Activated CD8-positive, alpha-beta T cell treated with anti-CD3 and anti-CD28 coated beads for 36 hours (primary cell): ENCODE results near the gene UBE2L6. TPM values are rescaled to one million over a fixed set of nuclear protein-coding genes. Genes with fewer than 3 reads are reported as not detected.

Source experiments
- ATAC-seq: fragments of 200-7000 bp; cut with Tn5 transposase; one replicate; pipeline ENCODE4 v1.10.0; 2021; ENCODE audit warnings: mild to moderate bottlenecking, moderate library complexity
- CTCF ChIA-PET: fragments of 350-600 bp; sonication (Branson Sonifier 250); formaldehyde crosslinking; loops from one replicate; lab custom pipeline; 2021; ENCODE audit warnings: antibody characterized with exemption; lab: Charles Lee
- POLR2A ChIA-PET: fragments of 350-600 bp; sonication (Branson Sonifier 250); formaldehyde crosslinking; loops from one replicate; lab custom pipeline; 2021; ENCODE audit warnings: antibody characterized with exemption; lab: Charles Lee
- DNase-seq: peaks from one replicate; pipeline ENCODE4 v3.0.0-alpha.2; 2020
- H3K27ac Mint-ChIP-seq: one replicate; pipeline ENCODE4 v1.8.0; 2021; ENCODE audit warnings: mild to moderate bottlenecking, mixed read lengths
- H3K27me3 Mint-ChIP-seq: one replicate; pipeline ENCODE4 v1.8.0; 2021; ENCODE audit warnings: mixed read lengths
- H3K36me3 Mint-ChIP-seq: one replicate; pipeline ENCODE4 v1.8.0; 2021; ENCODE audit warnings: low read depth, mixed read lengths
- H3K4me1 Mint-ChIP-seq: one replicate; pipeline ENCODE4 v1.8.0; 2021; ENCODE audit warnings: low read depth, mixed read lengths
- H3K4me3 Mint-ChIP-seq: one replicate; pipeline ENCODE4 v1.8.0; 2021; ENCODE audit warnings: mild to moderate bottlenecking, moderate library complexity, mixed read lengths
- H3K9me3 Mint-ChIP-seq: one replicate; pipeline ENCODE4 v1.8.0; 2021; ENCODE audit warnings: mixed read lengths
- CTCF ChIP-seq: fragments of 200-600 bp; IDR thresholded peaks from one replicate; pipeline ENCODE4 v1.8.0; 2022; ENCODE audit warnings: antibody characterized with exemption, mild to moderate bottlenecking
- intact Hi-C: fragments of 100-400 bp; cut with micrococcal nuclease; formaldehyde crosslinking; loops from one replicate; pipeline ENCODE4 v1.10.0; 2022
- total RNA-seq, 2 experiments: library from RNA; stranded (reverse); gene quantifications; one replicate each; pipeline ENCODE4 v1.2.3, GENCODE V29; 2021

UBE2L6 gene
- total RNA-seq, 2 experiments from 2014 or later, result 148 to 159 TPM

DNA sequence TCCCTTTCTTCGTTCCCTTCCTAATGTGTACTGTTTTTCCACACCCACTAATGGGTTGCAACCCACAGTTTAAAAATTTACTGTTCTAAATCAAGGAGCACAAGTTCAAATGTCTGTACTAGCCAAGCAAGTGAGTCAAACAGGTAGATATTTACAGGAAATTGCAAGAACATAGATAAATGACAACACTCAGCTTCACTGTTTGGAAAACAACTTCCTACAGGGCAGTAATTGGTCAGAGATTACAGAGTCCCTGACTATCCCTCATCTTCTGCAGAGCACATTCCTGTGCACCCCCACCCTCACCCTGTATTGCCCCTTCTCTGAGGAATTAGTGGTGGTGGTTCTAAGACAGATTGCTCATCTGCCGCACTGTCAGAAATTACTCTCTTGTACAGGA is 31.9 kb upstream of the UBE2L6 start:
- Mint-ChIP-seq H3K27me3 (peaks cover 19% of the 10 kb centered on the region), H3K4me3 (no peak overlapping the region), H3K9me3 (no peaks in the 10 kb centered on the region), H3K27ac (no peak overlapping the region), H3K36me3 (no peaks in the 10 kb centered on the region), H3K4me1 (no peaks in the 10 kb centered on the region)
- ATAC-seq (no peak), DNase-seq (no peak)
- TF ChIP-seq CTCF, result no peak
- intact Hi-C loops, result no loop called here
- ChIA-PET POLR2A (interaction anchor here (1.0 kb wide), 1 partner anchor 31 kb away, joined by 4 read pairs; no protein-coding TSS in a partner anchor), CTCF (interaction anchor here (1.8 kb wide), 1 partner anchor 45 kb away, joined by 6 read pairs; no protein-coding TSS in a partner anchor)

- Mint-ChIP-seq H3K27me3 (peaks cover 23% of the 10 kb centered on the region), H3K27ac (no peak overlapping the region), H3K36me3 (no peaks in the 10 kb centered on the region), H3K4me1 (no peaks in the 10 kb centered on the region), H3K9me3 (no peaks in the 10 kb centered on the region), H3K4me3 (no peak overlapping the region)
- intact Hi-C loops, result no loop called here
- DNase-seq (no peak), ATAC-seq (no peak)
- ChIA-PET POLR2A (interaction anchor here (1.0 to 1.3 kb wide), 2 partner anchors 30 to 63 kb away, joined by 3 to 4 read pairs; no protein-coding TSS in a partner anchor), CTCF (interaction anchor here (0.9 to 1.8 kb wide), 2 partner anchors 45 to 105 kb away, joined by 3 to 6 read pairs; no protein-coding TSS in a partner anchor)
- TF ChIP-seq CTCF, result no peak
These were observed 31.3 kb upstream of the UBE2L6 start for GRCh38 chr11:57598831-57599155.

- Mint-ChIP-seq H3K4me1 (no peaks in the 10 kb centered on the region), H3K4me3 (no peak overlapping the region), H3K27ac (no peak overlapping the region), H3K9me3 (no peaks in the 10 kb centered on the region), H3K36me3 (no peaks in the 10 kb centered on the region), H3K27me3 (peaks cover 23% of the 10 kb centered on the region)
- intact Hi-C loops, result no loop called here
- ChIA-PET CTCF (interaction anchor here (0.9 to 1.8 kb wide), 3 partner anchors 43 to 105 kb away, joined by 3 to 6 read pairs (median 5); no protein-coding TSS in a partner anchor), POLR2A (interaction anchor here (1.0 to 1.3 kb wide), 2 partner anchors 30 to 63 kb away, joined by 3 to 4 read pairs; no protein-coding TSS in a partner anchor)
- DNase-seq (no peak), ATAC-seq (no peak)
- no peak for TF ChIP-seq CTCF
These were observed 30.7 kb upstream of the UBE2L6 start for GRCh38 chr11:57597916-57598830.

GRCh38 chr11:57597461-57597915 is 30.0 kb upstream of the UBE2L6 start, which contains the start of gene SERPING1:
TSS of gene SERPING1 (plus strand) at chr11:57597685. CDS start at chr11:57598271, 586 bp downstream.
- POLR2A ChIA-PET, result interaction anchor here (1.3 kb wide), 1 partner anchor 62 kb away, joined by 3 read pairs; no protein-coding TSS in a partner anchor
- Mint-ChIP-seq H3K27ac (no peak within 1 kb of the TSS), H3K36me3 (no peaks in the 10 kb centered on the region), H3K9me3 (no peaks in the 10 kb centered on the region), H3K4me3 (no peak within 1 kb of the TSS), H3K4me1 (no peaks in the 10 kb centered on the region), H3K27me3 (peaks cover 23% of the 10 kb centered on the region)
- intact Hi-C loops, result no loop called here
- DNase-seq (no peak), ATAC-seq (no peak)
- CTCF ChIA-PET, result interaction anchor here (0.9 to 1.0 kb wide), 2 partner anchors 21 to 44 kb away, joined by 3 to 5 read pairs; no protein-coding TSS in a partner anchor
- TF ChIP-seq CTCF, result no peak
